Retina (tissue), 1 donor: ENCODE results near the gene DCT.

Source experiments
- DNase-seq: peaks from one replicate; pipeline ENCODE4 v3.0.0-alpha.2; 2016

DCT gene

DNA sequence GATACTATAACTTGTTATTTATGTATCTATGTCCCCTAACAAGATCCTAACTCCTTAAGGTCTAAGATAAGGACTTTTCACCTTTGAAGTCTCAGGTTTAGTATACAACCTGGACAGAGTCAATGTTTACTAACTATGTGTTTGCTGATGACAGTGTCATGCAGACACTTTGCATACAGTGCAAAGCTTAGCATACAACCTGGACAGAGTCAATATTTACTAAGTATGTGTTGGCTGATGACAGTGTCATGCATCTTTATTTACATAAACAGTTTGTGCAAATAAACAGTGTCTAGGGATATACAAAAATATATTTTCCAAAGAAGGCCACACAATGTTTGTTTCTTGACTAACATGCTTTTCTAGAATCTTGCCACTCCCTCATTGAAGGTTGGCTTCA lies 34.7 kb downstream of the DCT start:
- no peak for DNase-seq

DNA sequence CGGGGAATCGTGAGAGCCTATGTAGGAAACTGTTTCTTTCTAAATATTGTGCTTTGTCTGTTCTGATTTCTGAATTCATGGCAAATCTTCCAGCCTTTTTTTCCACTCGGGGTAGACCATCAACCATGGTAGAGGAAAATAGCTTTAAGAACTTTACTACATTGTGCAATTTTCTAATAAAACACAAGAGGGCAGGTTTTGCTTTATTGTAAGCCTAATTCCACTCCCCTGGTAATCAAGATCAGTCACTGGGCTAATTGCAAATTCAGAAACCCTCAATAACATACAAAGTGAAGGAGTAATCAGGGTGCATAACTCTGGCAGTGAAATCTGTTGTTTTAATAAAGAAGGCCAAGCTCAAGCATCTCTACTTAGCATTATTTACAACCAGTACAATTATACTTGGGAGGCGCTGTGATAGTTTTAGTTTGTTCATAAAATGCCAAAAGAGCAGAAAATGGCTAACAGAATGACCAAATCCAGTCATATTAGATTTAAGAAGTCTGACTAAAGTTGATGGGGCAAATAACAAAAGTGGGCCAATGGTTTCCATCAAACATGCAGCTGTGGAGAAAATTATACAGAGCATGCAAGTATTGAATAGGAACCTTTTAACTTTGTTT lies 43.8 kb downstream of the DCT start:
- DNase-seq: peak; percentile 46

DNA sequence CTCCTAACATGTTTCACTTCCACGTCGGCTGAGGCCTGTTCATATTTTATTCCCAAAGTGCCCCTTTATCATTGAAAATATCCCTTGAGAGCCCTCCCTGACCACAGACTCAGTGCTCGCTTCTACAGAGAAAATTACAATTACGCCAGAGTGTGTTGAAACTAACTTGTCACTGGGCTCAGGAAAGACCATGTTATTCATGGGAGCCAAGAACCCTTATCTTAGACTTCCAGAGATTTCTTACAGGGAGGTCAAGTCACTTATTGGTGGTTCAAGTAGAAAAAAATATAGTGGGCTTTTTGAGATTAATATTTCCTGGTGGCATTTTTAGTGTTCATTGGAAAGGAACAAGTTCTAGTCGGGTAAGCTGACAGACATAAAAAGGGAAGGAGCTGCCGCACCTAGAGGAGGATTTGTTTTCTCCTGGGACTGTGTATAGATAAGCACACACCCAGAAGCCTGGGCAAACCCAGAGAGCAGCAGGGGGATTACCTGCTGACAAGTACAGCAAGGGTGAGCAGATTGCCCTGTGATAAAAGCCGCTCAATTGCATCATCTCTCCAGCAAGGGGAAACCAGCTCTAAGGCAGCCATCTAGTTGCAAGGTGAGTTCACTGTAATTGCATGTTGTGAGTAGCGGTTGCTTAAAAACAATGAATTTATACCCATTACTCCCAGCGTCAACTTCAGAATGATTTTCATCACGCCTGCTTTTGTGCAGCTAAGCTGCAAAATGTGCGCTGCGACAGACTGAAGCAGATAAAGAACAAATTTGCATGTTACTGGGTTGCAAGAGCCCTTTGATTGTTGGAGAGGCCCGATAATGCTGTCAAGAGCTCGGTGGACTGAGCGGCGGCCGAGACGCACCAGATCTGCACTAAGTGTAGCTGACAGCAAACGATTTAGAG lies 46.2 kb downstream of the DCT start:
- peak; percentile 82 for DNase-seq

DNA sequence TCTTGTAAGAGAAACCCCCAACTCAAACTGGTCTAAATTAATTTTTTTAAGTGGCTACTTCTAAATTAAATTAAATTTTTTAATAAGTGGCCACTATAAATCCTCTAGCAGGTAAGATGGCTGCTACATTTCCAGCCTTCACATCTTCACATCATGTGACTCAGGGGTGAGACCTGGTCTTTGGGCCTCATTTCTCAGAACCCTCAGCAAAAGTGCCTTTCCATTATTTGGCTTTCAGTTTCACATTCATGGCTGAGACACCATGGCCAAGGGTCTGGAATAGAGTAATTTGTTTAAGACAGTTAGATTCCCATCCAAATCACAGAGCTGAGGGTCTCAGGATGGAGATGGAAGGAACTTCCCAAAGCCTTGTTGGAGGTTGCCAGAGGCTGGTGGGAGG lies 47.5 kb downstream of the DCT start:
- no peak for DNase-seq

DNA sequence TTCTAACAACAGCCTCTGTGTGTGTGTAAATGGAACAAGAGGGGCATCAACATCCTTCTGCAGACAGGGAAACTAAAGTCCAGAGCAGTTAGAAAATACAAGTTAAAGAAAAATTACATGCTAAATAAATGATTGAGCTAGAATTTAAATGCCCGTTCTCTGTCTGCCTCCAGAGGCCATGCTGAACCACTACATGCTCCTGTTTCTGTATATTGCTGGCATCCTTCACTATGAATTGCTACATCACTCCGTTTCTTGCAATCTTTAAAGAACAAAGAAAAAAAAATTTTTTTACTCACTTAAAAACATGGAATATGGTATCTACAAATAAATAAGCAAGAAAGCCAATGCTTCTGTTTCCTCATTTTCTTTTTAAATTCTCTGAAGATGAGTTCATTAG lies 47.9 kb downstream of the DCT start:
- no peak for DNase-seq

DNA sequence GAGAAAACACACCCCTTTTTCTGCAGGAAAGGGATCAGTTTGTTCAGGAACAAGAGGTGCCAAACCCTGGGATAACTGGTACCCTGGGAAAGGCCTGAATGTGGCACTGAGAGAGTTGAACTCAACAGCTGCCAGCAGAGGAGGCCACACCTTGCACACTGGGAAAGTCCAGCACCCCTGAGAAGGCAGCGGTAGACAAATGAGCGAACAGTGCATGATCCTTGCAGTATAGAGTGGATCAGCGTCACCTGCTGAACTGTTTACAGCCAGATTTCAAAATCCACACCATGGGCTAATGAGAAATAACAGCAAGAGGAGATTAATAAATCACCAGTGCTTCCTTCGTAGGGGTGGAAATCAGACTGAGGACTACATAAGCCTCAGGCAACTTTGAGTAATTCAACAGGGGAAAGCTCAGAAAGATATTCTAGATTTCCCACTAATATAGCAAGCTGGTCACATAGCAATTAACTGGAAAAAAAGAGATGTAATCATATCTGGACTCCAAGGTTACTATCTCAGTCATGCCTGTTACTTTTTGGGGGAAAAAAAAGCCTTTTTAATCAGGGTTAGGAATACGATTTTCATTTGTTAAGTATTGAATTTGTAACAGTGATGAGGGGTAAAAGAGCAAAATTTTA lies 52.0 kb downstream of the DCT start:
- DNase-seq: no peak

DNA sequence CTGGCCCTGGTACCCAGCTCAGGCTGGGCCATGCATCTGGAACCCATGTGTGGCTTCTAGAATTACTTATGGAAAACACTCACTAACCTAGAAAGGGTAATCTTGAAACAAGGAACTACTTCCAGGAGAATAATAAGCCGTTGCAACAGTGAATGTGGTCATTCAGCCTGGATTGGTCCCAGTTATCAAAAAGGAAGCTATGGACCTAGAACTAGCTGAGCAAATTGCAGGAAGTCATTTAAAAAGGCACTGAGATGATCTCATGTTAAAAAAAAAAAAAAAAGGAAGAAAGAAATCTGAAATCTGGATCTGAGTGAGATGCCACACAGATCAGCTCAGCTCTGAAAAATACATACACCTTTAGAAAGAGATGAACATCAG lies 59.6 kb downstream of the DCT start:
- DNase-seq: no peak

DNA sequence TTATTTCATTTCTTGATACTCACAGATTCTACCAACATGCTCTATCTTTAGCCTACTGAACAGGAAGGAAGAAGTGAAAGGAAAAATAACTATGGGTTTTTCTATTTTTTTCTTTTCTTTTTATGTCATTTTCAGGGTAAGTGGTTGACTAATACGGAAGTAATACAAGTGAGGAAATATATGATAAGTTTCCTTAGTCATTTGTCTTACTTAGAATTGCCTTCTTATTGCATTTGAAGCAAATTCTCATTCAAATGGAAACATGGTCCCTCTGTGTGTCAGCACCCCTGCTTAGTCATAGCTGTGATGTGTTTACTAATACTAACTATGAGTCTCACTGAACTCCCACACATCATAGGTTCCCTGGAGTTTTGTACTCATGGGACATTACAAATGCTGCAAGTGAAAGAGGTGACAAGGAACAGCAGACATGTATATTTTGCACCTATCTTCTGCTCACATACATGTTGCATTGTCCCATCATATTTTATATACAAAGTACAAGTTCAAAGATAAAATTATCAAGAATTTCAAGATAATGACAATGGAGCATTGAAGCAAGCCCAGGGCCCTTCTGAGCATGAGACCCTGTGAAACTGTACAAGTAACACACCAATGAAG lies 60.1 kb downstream of the DCT start:
- no peak for DNase-seq

DNA sequence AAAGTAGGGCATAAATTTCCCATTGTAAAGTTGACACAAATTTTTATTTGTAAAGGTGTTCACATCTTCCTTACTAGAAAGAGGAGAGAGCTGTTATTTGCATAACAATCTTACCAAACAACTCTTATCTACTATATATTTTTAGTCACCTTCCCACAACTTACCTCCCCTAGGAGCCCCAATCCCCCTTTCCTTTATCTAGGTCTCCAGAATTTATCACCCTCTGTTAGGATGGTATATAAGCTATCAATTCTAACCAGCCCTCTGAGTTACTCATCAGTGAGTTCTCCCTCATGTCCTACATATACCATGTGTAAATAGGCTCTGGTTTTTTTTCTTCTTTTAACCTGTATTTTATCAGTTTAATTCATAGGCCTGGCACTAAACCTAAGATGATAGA lies 62.2 kb downstream of the DCT start:
- DNase-seq: no peak

DNA sequence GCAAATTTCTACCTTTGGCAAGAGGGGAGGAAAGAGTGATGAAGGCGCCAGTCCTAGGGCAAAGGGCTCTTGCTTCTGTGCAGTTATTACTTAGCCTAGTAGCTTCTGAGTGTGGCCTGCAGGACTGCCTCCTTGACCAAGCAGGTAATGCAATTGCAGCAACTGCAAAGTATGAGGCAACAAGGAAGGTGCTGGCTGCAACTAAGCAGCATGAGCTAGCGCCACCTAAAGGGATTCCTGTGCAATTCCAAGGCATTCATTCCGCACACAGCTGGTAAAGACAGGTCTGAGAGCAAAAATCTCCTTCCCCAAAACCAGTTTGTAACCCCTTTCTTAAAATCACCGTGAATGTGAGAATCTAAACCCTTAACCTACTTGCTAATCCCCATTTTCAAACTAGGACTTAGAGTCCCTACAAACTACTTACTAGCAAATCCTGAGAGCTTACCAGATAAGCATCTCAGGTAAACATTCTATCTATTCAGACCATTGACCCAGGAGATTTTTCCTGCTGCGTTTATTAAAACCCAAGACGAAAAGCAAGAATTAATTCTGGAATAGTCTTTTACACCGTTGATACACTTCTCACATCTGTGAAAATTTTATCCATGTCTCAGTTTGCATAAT lies 62.9 kb downstream of the DCT start:
- peak; percentile 38 for DNase-seq

DNA sequence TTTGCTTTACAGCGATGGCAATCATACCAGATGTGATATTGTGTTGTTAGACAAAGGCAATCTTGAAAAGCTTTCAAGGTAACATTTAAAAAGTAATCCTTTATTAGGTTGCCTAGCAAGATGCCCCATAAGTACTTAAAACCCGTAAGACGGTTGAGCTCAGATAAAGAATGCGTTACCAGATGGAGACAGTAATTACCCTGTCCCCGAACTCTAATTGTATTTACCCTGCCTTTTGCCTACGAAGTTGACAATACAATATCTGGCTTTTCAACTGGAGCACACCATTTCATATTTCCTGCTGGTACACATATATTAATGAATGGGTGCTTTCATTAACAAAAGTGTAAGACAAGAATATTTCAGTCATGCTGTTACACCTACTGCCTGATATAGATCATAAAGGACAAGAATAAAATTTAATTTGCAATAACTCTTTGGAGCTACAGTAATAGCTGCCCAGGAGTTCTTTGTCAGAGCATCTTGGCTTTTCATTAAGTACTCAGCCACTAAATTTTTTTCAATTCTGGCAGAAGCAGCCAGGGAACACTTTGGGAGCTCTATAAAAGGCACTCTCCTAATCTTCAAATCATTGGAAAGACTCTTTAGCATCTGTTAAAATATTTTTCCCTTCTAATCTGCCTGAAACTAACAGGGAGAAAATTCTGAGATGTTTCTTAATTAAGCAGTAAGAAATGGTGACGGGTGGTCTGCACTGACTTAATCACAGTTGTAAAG lies 63.8 kb downstream of the DCT start:
- DNase-seq: no peak

DNA sequence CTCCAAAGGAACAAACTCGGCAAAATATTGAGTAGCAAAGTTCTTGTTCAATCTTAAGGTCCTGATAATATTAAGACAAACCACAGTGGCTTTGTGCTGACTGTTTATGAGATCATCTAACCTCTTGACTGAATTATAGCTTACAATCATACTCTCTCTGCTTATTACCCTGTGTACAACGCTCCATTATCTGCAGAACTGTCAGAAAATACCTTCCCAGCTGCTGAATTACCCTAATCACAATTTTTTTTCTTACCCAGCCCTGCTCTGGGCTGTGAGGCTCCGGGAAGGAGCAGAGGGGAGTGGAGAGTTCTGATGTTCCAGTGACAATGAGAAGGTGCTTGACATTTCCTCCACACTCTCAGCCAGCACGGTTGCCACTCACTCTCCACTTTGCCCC lies 64.8 kb downstream of the DCT start:
- DNase-seq: no peak

DNA sequence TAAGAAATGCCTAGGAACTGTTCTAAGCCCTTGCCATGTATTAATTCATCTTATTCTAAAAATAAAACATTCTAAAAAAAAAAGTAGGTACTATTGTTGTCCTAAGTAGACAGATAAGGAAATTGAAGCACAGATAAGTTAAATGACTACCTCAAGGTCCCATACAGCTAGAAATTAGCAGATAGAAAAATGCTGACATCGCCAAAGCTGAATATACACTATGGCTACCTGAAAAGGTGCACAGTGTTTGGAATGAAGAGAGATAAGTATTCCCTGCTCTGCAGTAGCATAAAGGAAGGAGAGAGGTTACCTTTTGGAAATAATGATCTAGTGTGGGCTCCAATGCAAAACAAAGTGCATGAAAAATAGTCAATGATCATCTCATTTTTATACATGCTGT lies 65.3 kb downstream of the DCT start:
- no peak for DNase-seq

DNA sequence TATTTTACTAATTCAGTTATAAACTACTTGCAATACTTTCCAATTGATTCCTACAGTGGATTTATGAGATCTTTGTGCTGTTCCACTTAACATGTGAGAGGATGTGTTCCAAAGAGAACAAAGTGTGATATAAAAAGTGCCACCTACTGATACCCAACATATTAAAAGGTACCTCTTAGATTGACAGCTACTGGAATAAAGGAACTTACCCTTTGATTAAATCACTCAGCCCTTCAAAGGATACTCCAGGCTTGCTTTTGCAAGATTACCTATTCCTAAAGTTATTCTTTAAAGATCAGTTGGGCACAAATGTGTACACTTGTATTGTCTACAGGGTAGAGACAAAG lies 65.9 kb downstream of the DCT start:
- no peak for DNase-seq

DNA sequence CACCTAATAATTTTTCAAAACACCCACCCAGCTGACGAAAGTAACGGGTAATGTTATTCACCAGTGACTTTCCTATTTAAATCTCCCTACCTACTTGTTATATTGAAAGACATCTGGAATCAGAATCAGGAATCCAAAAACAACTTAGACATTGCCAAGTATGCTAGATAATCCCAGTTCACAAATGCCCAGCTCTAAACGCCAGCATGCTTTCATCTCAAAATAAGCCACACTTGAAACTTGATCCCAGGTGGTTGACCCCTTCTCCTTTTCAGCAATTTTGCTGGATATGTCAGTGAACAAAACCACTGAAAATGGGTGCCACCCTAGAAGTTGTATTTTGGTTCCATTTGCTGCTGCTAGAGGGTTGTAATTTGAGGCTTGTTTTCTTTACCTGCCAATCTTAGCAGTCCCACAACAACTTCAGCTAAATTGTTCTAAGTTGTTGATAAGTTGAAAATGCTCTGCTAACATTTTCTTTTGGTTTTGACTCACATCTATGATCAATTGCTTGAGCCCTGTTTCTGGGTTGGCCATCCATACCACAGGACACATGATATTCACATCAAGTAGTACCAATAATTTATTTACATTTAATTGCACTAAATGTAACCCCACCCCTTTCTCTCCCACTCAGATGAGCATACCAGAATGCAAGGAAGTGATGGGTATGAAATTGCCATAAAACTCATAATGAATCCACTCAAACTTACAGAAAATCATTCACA lies 66.4 kb downstream of the DCT start:
- no peak for DNase-seq

DNA sequence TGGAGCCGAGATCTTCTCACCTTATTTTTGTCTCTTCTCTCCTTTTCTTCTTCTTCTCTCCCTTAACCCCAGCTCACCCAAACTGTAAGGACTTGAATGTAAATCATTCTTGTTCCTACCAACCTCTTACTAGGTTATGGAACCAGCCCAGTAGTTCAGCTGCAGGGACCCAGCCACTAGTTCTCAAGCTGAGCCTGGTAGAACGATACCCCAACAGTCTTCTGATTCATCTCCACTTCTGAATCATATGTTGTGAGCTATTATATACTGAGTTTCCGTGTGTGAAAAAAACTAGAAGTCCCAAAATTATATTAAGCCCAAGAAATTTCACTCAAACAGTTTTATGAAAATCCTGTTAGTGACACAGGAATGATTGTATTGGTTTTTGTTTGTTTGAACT lies 67.7 kb downstream of the DCT start:
- DNase-seq: no peak

DNA sequence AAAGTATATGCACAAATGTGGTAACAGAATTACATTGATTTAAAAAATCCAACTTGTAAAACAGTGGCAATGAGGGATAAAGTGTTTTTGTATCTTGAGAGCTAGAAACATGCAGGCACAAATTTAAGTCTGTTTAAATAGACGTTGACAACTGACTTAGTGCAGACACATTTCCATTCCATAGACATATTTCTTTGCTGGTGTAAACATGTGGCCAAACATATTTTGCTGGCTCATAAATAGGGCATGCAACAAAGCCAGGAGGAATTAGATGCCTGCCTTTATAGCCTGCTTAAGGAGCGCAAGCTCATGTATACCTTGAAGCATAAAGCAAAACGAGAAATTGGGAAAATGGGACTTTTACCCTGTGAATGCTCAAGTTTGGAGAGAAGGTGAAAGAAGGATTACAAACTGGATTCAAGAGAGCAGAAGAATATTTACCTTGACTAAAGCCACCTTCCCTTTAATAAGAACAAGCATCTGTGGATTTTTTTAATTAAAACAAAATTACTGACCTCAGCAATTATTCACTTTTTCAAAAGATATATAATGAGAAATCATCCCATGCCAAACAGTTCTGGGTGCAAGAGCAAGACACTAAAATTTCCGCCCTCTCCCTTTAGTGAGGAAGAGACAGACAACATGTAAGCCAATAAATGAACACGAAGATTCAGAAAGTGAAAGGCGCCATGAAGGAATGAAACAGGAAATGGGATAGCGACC lies 71.0 kb downstream of the DCT start:
- no peak for DNase-seq

DNA sequence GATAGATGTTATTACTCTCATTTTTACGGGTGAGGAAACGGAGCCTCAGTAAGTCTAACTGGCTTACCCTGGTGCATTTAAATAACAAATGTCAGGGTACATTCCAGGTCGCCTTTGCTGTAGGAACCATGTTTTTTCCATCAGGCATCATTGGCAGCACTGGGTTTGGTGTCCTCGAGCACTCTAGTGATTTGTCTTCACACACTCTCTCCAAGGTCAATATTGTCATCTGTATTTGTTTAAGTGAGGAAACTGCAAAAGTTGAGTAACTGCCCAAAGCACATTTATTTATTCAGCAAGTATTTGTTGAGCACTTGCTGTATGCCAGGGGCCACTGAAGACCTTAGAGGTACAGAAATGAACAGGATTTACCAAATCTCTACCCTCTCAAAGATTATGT lies 78.6 kb downstream of the DCT start:
- DNase-seq: no peak

DNA sequence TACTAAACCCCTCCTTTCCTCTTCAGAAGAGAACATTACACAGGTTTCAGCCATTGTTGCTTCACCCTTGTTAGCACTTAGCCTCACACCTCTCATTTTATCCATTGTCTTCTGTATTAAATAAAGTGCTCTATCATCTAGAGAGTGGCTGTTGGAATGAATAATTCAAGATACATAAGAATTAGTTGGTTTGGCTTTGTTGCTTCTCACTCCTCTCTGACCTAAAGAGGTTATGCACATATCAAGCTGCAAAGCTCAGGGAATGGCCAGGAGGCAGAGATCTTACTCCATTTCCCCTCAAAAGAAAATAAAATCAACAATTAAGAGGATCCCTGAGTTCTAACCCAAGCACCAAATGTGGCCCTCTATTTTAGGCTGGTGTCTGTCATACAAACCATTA lies 79.7 kb downstream of the DCT start:
- no peak for DNase-seq

DNA sequence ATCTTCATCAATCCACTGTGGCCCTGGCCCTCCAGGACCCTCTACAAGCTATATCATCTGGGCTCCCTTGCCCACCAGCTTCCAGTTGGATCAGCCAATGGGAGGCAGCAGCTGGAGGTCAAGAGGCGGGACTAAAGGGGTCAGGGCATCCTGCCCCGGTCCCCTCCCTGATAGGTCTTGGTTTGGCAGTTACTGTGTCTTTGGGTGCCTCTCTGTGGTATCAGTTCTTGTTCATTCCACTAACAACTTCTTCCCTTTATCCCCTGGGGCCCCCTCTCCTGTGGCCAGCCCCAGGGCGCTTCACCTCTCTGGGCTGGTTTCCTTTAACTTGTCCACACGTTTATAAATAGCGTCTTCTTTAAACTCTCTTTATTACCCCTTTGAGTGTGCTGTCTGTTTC lies 83.6 kb downstream of the DCT start:
- DNase-seq: no peak

DNA sequence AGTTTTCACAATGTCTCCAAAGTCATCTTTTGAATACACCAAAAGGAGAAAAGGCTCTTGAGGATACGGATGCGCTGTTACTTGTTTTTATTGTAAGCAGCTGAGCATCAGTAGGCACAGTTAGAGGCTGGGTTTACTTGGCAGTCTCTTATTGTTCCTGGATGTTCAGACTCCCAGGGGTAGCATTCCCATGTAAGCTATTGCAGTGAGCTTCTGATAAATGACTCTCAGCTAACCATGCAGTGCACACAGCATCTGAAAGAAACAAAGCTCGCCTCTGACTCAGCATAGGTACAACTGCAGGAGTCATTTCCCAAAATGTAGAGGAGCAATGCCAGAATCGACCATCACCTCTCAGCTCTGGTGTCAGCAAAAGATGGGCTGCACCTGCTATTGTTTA lies 84.8 kb downstream of the DCT start:
- peak; percentile 16 for DNase-seq
